Neuron (in vitro differentiated cells): ENCODE results near the gene SLC13A4.

Source experiments
- H2AFZ ChIP-seq: one replicate; pipeline ENCODE4 v1.6.1; 2013; ENCODE audit warnings: low read depth, mild to moderate bottlenecking, inconsistent platforms, low read length, moderate library complexity
- H3K27me3 ChIP-seq: one replicate; pipeline ENCODE4 v1.6.1; 2013; ENCODE audit warnings: low read length; ENCODE audit not compliant: insufficient read depth
- H3K36me3 ChIP-seq: one replicate; pipeline ENCODE4 v1.6.1; 2013; ENCODE audit warnings: low read length; ENCODE audit not compliant: insufficient read depth
- H3K4me1 ChIP-seq: one replicate; pipeline ENCODE4 v1.6.1; 2013; ENCODE audit warnings: low read length; ENCODE audit not compliant: insufficient read depth
- H3K4me3 ChIP-seq: 2 replicates; pipeline ENCODE4 v1.5.1; 2013; ENCODE audit warnings: mild to moderate bottlenecking, low read length, moderate library complexity
- H3K9me3 ChIP-seq: one replicate; pipeline ENCODE4 v1.6.1; 2013; ENCODE audit warnings: low read length

Gene SLC13A4

DNA sequence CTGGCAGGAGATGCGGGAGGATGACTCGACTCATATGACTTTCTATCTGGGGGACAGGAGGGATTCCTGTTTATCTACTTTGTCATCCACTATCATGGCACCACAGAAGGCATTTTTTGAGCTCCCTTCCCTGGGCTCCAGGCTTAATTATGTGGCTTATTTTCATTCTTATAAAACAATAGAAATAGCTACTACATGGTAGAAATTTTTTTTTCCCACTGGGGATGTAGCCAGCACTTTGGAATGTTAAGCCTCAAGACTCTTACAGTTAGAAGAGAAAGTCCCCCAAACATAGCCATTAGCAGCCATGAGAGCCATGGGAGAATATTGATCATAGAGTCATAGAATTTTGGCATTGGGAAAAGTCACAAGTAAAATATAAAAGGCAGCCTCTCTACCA, 35.3 kb upstream of the SLC13A4 start:
- Histone ChIP-seq H3K27me3 (peaks cover 8% of the 10 kb centered on the region), H3K4me1 (no peaks in the 10 kb centered on the region), H2AFZ (no peak overlapping the region), H3K36me3 (no peaks in the 10 kb centered on the region), H3K4me3 (no peak overlapping the region), H3K9me3 (no peaks in the 10 kb centered on the region)

DNA sequence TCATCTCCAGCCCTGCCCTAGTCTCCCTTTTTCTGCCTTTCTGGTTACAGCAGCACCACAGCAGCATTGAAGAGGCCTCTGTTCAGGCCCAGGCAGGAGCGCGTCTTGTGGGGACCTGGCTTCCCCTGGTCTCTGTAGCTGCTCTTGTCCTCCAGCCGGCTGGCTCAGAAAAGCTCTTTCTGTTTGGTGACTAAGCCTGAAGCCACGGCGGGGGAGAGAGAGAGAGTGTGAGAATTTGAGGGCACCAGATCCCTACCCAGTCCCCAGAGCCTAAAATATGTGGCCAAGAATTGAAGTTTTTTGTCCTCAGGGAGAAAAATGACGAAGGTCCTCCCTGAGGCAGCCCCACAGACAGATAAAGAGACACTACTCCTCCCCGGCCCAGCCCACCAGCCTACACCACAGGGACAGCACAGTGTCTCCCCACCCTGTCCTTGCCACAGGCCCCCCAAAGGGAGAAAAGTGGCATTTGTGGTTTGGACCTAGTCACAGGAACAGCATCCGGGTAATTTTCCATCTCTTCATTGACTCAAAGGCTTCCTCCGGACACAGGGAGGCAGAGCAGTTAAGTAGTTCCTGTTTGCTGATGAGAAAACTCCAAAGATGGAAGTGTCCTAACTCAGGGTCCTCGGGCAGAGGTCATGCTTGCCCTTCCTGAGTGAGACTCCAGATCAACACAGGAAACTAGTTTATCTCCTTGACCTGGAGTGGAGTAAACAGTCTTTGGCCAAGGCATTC, 33.9 kb upstream of the SLC13A4 start:
- H3K27me3 ChIP-seq, result peaks cover 10% of the 10 kb centered on the region
- H3K36me3 ChIP-seq, result no peaks in the 10 kb centered on the region
- H3K9me3 ChIP-seq, result no peaks in the 10 kb centered on the region
- H3K4me1 ChIP-seq, result no peaks in the 10 kb centered on the region
- H3K4me3 ChIP-seq, result no peak overlapping the region
- H2AFZ ChIP-seq, result no peak overlapping the region

- H2AFZ ChIP-seq, result no peak overlapping the region
- no peak overlapping the region for H3K4me3 ChIP-seq
- no peaks in the 10 kb centered on the region for H3K36me3 ChIP-seq
- H3K9me3 ChIP-seq, result no peaks in the 10 kb centered on the region
- no peaks in the 10 kb centered on the region for H3K4me1 ChIP-seq
- peaks cover 10% of the 10 kb centered on the region for H3K27me3 ChIP-seq
Observed at GRCh38 chr7:135759532-135759931, 31.5 kb upstream of the SLC13A4 start.

GRCh38 chr7:135758531-135758932, 30.5 kb upstream of the SLC13A4 start:
- Histone ChIP-seq H3K4me1 (no peaks in the 10 kb centered on the region), H3K27me3 (peaks cover 10% of the 10 kb centered on the region), H3K4me3 (no peak overlapping the region), H3K9me3 (no peaks in the 10 kb centered on the region), H3K36me3 (no peaks in the 10 kb centered on the region), H2AFZ (no peak overlapping the region)

DNA sequence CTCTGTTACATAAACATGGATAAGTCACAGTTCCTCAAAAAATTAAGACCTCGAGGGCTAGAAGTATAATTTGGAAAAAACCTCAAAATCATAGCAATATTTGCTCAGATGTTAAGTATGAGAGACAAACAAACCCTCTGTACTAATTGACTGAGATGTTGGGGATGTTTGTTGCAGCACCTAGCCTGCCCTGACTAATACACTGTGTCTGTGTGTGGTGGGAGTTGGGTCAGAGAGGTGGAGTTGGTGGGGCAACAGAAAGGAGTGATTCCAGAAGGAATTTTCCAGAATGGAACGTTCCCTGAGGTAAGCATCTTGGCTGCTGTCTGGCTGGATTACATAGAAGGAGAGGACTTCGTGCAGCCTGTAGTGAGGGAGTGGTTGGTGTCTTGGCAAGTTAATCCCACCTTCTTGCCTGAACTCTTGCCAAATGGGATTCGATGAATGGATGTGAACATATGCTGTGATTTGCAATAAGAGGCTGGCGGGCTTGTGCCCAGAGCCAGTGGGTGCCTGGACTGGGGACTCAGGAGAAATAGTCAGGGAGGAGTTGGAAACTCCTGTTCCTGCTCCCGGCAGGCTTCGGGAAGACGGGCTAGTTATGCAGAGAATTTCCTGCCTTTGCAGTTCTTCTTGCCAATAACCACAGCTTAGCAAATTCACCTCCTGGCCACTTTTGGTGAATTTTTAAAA, 29.9 kb upstream of the SLC13A4 start:
- no peaks in the 10 kb centered on the region for H3K36me3 ChIP-seq
- no peaks in the 10 kb centered on the region for H3K4me1 ChIP-seq
- no peak overlapping the region for H3K4me3 ChIP-seq

GRCh38 chr7:135756191-135756590, 28.2 kb upstream of the SLC13A4 start:
- H3K4me3 ChIP-seq, result no peak overlapping the region
- H2AFZ ChIP-seq, result no peak overlapping the region
- H3K4me1 ChIP-seq, result no peaks in the 10 kb centered on the region
- H3K9me3 ChIP-seq, result no peaks in the 10 kb centered on the region
- H3K27me3 ChIP-seq, result peaks cover 10% of the 10 kb centered on the region
- no peaks in the 10 kb centered on the region for H3K36me3 ChIP-seq

More for the DNA sequence above, 29.9 kb upstream of the SLC13A4 start:
- H3K9me3 ChIP-seq, result no peaks in the 10 kb centered on the region
- H2AFZ ChIP-seq, result no peak overlapping the region
- peaks cover 10% of the 10 kb centered on the region for H3K27me3 ChIP-seq

- no peaks in the 10 kb centered on the region for H3K4me1 ChIP-seq
Observed at GRCh38 chr7:135755351-135755753, 27.4 kb upstream of the SLC13A4 start.

DNA sequence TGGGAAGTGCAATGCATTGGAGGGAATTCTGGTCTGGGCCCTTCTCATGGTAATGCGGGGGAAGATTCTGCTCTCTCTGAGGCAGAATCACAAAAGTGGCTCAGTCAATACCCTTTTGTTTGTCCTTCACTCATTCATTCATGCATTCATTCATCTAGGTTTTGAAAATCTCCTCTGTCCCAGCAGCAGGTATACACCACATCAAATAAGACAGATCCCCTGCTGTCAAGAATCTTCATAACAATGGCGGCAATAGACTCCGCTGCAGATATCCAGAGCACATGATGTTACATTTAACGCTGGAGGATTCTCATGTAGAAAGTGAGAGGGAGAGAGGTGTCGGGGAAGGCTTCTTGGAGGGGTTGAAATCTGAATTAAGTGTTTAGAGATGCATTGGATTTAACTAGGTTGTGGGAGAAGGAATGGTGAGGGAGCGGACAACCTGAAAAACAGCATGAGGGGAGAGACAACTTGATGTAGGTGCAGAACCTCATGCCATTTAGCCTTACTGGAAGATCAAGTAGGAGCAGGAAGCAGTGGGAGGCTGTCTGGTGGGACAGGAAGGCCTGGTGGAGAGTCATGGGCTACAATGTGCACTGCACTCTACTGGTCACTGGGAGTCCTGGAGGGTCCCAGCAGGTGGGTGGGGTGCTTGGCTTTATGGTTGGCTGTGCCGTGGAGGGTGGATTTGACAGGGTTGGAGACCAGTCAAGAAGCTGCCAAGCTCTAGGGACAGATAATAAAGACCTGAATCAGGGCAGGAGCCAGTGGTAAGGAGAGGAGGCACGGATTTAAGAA, 25.8 kb upstream of the SLC13A4 start:
- Histone ChIP-seq H3K4me3 (no peak overlapping the region), H3K9me3 (no peaks in the 10 kb centered on the region), H2AFZ (no peak overlapping the region), H3K36me3 (no peaks in the 10 kb centered on the region), H3K4me1 (no peaks in the 10 kb centered on the region), H3K27me3 (peaks cover 6% of the 10 kb centered on the region)

More at GRCh38 chr7:135755351-135755753, 27.4 kb upstream of the SLC13A4 start:
- Histone ChIP-seq H3K36me3 (no peaks in the 10 kb centered on the region), H3K9me3 (no peaks in the 10 kb centered on the region), H3K4me3 (no peak overlapping the region), H3K27me3 (peaks cover 10% of the 10 kb centered on the region), H2AFZ (no peak overlapping the region)

DNA sequence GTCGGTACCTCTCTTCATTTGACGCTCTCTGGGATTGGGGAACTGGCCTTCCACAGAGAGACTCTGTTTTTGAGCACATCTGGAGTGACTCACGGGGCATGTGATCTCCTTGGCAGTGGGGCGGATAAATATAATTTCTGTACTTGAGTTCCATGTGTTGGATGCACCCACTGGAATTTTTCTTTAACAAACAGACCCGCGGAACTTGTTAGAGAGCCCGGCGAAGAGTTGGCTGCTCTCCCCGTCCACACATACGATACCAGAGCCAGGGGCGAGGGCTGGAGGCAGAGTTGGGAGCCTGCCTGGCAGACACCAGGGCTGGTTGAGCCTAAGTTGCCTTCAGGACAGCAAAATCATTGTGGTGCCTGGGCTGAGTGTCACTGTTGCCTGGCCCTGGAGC, 20.8 kb upstream of the SLC13A4 start, which contains the start of gene FAM180A:
TSS of gene FAM180A (minus strand) at position 44 of the 400 bp plus-strand sequence. CDS start 233 bp downstream, outside the sequence.
- Histone ChIP-seq H3K4me1 (peaks cover 5% of the 10 kb centered on the region), H3K27me3 (no peaks in the 10 kb centered on the region), H3K4me3 (no peak within 1 kb of the TSS), H3K36me3 (no peaks in the 10 kb centered on the region), H3K9me3 (no peaks in the 10 kb centered on the region), H2AFZ (no peak within 1 kb of the TSS)

DNA sequence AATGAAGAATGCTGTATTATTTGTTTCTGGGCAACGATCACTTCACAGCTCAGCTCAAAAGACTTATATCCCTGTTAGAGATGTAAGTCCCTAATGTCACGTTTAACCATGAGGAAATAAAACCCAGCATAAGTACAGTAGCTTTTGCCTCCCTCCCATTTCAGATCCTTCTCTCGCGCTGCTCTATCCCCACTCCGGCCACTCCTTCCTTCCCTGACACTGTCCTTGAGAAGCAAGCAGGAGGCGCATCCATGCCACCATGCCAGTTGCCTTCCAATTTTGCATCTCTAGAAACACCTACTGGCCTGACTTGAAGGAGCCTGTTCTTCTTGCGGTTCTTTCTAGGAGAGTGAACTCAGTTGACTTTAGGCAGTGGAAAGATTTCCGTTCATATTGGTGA, 19.4 kb upstream of the SLC13A4 start:
- Histone ChIP-seq H3K36me3 (no peaks in the 10 kb centered on the region), H3K9me3 (no peaks in the 10 kb centered on the region), H3K4me3 (no peak overlapping the region), H2AFZ (no peak overlapping the region), H3K4me1 (peaks cover 5% of the 10 kb centered on the region), H3K27me3 (no peaks in the 10 kb centered on the region)

GRCh38 chr7:135745703-135746312, 17.8 kb upstream of the SLC13A4 start:
- Histone ChIP-seq H2AFZ (no peak overlapping the region), H3K4me3 (no peak overlapping the region), H3K36me3 (no peaks in the 10 kb centered on the region), H3K27me3 (no peaks in the 10 kb centered on the region), H3K9me3 (no peaks in the 10 kb centered on the region), H3K4me1 (peaks cover 5% of the 10 kb centered on the region)

DNA sequence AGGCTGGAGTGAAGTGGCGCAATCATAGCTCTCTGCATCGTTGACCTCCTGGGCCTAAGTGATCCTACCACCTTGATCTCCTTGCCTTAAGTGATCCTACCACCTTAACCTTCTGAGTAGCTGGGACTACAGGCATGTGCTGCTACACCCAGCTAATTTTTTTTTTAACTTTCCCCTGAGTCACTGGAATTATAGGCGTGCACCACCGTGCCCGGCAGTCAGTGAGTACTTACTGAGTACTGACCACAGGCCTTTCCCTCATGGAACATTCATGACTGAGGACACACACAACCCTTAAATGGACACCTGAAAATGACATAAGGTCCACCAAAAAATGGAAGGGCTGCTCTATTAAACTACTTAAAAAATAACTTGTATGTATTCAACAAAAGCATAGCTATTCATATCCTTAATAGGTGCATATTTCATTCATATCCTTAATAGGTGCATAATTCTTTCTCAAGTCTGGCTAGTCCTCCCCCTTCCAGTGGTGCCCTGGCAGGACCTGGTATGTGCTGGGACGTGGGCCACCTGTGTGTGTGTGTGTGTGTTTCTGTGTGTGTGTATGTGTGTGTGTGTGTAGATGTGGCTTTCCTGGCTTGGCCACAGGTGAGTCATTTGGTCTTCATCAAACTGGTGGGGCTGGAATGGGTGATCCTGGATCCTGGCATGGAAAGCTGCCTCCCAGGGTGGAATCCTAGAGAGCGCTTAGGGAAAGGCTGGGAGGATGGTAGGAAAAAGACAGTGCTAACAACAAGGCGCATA, 17.1 kb upstream of the SLC13A4 start:
- H3K36me3 ChIP-seq, result no peaks in the 10 kb centered on the region
- H3K27me3 ChIP-seq, result no peaks in the 10 kb centered on the region
- no peak overlapping the region for H2AFZ ChIP-seq
- H3K9me3 ChIP-seq, result no peaks in the 10 kb centered on the region
- H3K4me3 ChIP-seq, result no peak overlapping the region
- H3K4me1 ChIP-seq, result peaks cover 5% of the 10 kb centered on the region
